ENCODE measurements around the gene UBA52.
"Not testable (repeated sequence)": the region's sequence is repeated elsewhere in the genome, so short reads cannot be mapped to it uniquely, and the experiment has no call there.

Gene UBA52

GRCh38 chr19:18593367-18594095 is 21.9 kb downstream of the UBA52 start:
- Mint-ChIP-seq H3K27ac (no peak overlapping the region), H3K4me3 (peak overlapping the region in 1 of 2 donors; percentile 59), H3K36me3 (peaks cover 14 to 19% of the 10 kb centered on the region in 2 donors), H3K27me3 (peaks cover 24 to 27% of the 10 kb centered on the region in 2 donors), H3K9me3 (no peaks in the 10 kb centered on the region), H3K4me1 (peaks cover 22 to 55% of the 10 kb centered on the region in 2 donors)
- DNase-seq (no peak), ATAC-seq (replicated peaks) (no peak)

GRCh38 chr19:18594096-18594823 is 22.6 kb downstream of the UBA52 start:
- H3K4me3 Mint-ChIP-seq: peak overlapping the region; percentile 81 to 82
- peak; percentile 59 for DNase-seq
- peaks cover 22 to 55% of the 10 kb centered on the region in 2 donors for H3K4me1 Mint-ChIP-seq
- peak; percentile 61 to 73 for ATAC-seq (replicated peaks)
- peak overlapping the region; percentile 92 for H3K27ac Mint-ChIP-seq
- H3K9me3 Mint-ChIP-seq: no peaks in the 10 kb centered on the region
- H3K36me3 Mint-ChIP-seq: peaks cover 14 to 19% of the 10 kb centered on the region in 2 donors
- H3K27me3 Mint-ChIP-seq: peaks cover 28 to 35% of the 10 kb centered on the region in 2 donors

GRCh38 chr19:18594824-18595373 is 23.2 kb downstream of the UBA52 start:
- H3K4me1 Mint-ChIP-seq: peaks cover 18 to 48% of the 10 kb centered on the region in 2 donors
- H3K4me3 Mint-ChIP-seq: peak overlapping the region; percentile 81 to 82
- H3K27ac Mint-ChIP-seq: peak overlapping the region; percentile 92
- H3K27me3 Mint-ChIP-seq: peaks cover 35 to 41% of the 10 kb centered on the region in 2 donors
- DNase-seq (no peak), ATAC-seq (replicated peaks) (peak; percentile 15 to 28)
- peaks cover 14 to 16% of the 10 kb centered on the region in 2 donors for H3K36me3 Mint-ChIP-seq
- no peaks in the 10 kb centered on the region for H3K9me3 Mint-ChIP-seq

- Mint-ChIP-seq H3K4me1 (peaks cover 15 to 43% of the 10 kb centered on the region in 2 donors), H3K27ac (no peak overlapping the region), H3K4me3 (peak overlapping the region; percentile 28 to 47), H3K9me3 (no peaks in the 10 kb centered on the region), H3K36me3 (peaks cover 12% of the 10 kb centered on the region in 2 donors), H3K27me3 (peaks cover 35 to 47% of the 10 kb centered on the region in 2 donors)
- ATAC-seq (replicated peaks): no peak
- DNase-seq: no peak
Observed at GRCh38 chr19:18595475-18595874, 23.8 kb downstream of the UBA52 start.

GRCh38 chr19:18596752-18597157 is 25.1 kb downstream of the UBA52 start:
- ATAC-seq (replicated peaks): peak in 1 of 2 donors; percentile 37

GRCh38 chr19:18597809-18598660 is 26.4 kb downstream of the UBA52 start:
- no peak for ATAC-seq (replicated peaks)
- Mint-ChIP-seq H3K9me3 (no peaks in the 10 kb centered on the region), H3K27me3 (peaks cover 49 to 68% of the 10 kb centered on the region in 2 donors), H3K27ac (no peak overlapping the region), H3K36me3 (no peaks in the 10 kb centered on the region), H3K4me3 (no peak overlapping the region), H3K4me1 (peaks cover 13 to 41% of the 10 kb centered on the region in 2 donors)
- no peak for DNase-seq

More at GRCh38 chr19:18596752-18597157, 25.1 kb downstream of the UBA52 start:
- Mint-ChIP-seq H3K9me3 (no peaks in the 10 kb centered on the region), H3K27ac (no peak overlapping the region), H3K36me3 (peaks cover 0 to 4% of the 10 kb centered on the region in 2 donors), H3K4me1 (peaks cover 12 to 38% of the 10 kb centered on the region in 2 donors), H3K4me3 (no peak overlapping the region), H3K27me3 (peaks cover 40 to 56% of the 10 kb centered on the region in 2 donors)
- no peak for DNase-seq

- Mint-ChIP-seq H3K27me3 (peaks cover 55 to 77% of the 10 kb centered on the region in 2 donors), H3K9me3 (no peaks in the 10 kb centered on the region), H3K4me3 (no peak overlapping the region), H3K36me3 (no peaks in the 10 kb centered on the region), H3K27ac (no peak overlapping the region), H3K4me1 (peaks cover 12 to 35% of the 10 kb centered on the region in 2 donors)
- no peak for DNase-seq
- ATAC-seq (replicated peaks): no peak
Observed at GRCh38 chr19:18599485-18599884, 27.8 kb downstream of the UBA52 start.

- Mint-ChIP-seq H3K4me1 (peaks cover 12 to 33% of the 10 kb centered on the region in 2 donors), H3K27me3 (peaks cover 56 to 84% of the 10 kb centered on the region in 2 donors)
- not testable (repeated sequence) for H3K9me3 Mint-ChIP-seq; H3K4me3 Mint-ChIP-seq; ATAC-seq (replicated peaks); H3K36me3 Mint-ChIP-seq; DNase-seq; H3K27ac Mint-ChIP-seq
Observed at GRCh38 chr19:18600692-18601397, 29.2 kb downstream of the UBA52 start.

- H3K4me1 Mint-ChIP-seq: peaks cover 8 to 26% of the 10 kb centered on the region in 2 donors
- no peaks in the 10 kb centered on the region for H3K9me3 Mint-ChIP-seq
- no peak overlapping the region for H3K27ac Mint-ChIP-seq
- no peaks in the 10 kb centered on the region for H3K36me3 Mint-ChIP-seq
- DNase-seq: no peak
- H3K27me3 Mint-ChIP-seq: peaks cover 51 to 77% of the 10 kb centered on the region in 2 donors
- H3K4me3 Mint-ChIP-seq: no peak overlapping the region
- ATAC-seq (replicated peaks): no peak
Observed at GRCh38 chr19:18601875-18602274, 30.2 kb downstream of the UBA52 start.

- Mint-ChIP-seq H3K27ac (peak overlapping the region; percentile 16), H3K4me1 (peaks cover 12 to 35% of the 10 kb centered on the region in 2 donors), H3K36me3 (no peaks in the 10 kb centered on the region), H3K4me3 (peak overlapping the region in 1 of 2 donors; percentile 33), H3K27me3 (peaks cover 60 to 80% of the 10 kb centered on the region in 2 donors), H3K9me3 (no peaks in the 10 kb centered on the region)
- no peak for DNase-seq
- peak; percentile 66 to 67 for ATAC-seq (replicated peaks)
Observed at GRCh38 chr19:18603255-18603957, 31.7 kb downstream of the UBA52 start.

- ATAC-seq (replicated peaks): no peak
Observed at GRCh38 chr19:18603958-18604819, 32.5 kb downstream of the UBA52 start.

GRCh38 chr19:18604820-18605159 is 33.1 kb downstream of the UBA52 start:
- Mint-ChIP-seq H3K27ac (no peak overlapping the region), H3K4me1 (peaks cover 12 to 35% of the 10 kb centered on the region in 2 donors), H3K36me3 (no peaks in the 10 kb centered on the region), H3K9me3 (no peaks in the 10 kb centered on the region), H3K27me3 (peaks cover 63 to 80% of the 10 kb centered on the region in 2 donors), H3K4me3 (no peak overlapping the region)
- DNase-seq: no peak
- ATAC-seq (replicated peaks): no peak

More at GRCh38 chr19:18603958-18604819, 32.5 kb downstream of the UBA52 start:
- DNase-seq: no peak
- Mint-ChIP-seq H3K4me1 (peaks cover 12 to 35% of the 10 kb centered on the region in 2 donors), H3K27ac (no peak overlapping the region), H3K9me3 (no peaks in the 10 kb centered on the region), H3K36me3 (no peaks in the 10 kb centered on the region), H3K27me3 (peaks cover 63 to 80% of the 10 kb centered on the region in 2 donors), H3K4me3 (no peak overlapping the region)

Data from stimulated activated naive B cell treated with anti-CD40 and anti-IgM and Interleukin-4, amounts not matched to agents 10 μg/mL and 1 μg/mL and 100 μg/mL, for 72 hours (primary cell).